ENCODE measurements around the gene DCAF12.

- TF ChIP-seq, protein P1, sequence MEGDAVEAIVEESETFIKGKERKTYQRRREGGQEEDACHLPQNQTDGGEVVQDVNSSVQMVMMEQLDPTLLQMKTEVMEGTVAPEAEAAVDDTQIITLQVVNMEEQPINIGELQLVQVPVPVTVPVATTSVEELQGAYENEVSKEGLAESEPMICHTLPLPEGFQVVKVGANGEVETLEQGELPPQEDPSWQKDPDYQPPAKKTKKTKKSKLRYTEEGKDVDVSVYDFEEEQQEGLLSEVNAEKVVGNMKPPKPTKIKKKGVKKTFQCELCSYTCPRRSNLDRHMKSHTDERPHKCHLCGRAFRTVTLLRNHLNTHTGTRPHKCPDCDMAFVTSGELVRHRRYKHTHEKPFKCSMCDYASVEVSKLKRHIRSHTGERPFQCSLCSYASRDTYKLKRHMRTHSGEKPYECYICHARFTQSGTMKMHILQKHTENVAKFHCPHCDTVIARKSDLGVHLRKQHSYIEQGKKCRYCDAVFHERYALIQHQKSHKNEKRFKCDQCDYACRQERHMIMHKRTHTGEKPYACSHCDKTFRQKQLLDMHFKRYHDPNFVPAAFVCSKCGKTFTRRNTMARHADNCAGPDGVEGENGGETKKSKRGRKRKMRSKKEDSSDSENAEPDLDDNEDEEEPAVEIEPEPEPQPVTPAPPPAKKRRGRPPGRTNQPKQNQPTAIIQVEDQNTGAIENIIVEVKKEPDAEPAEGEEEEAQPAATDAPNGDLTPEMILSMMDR (IDR thresholded peaks at IDR 0.05) = no peak
- no peak for TF ChIP-seq POLR2A (IDR thresholded peaks at IDR 0.05)
Observed at GRCh38 chr9:34047864-34048726, 78.4 kb downstream of the DCAF12 start.
